Measurements from ENCODE around the gene SERPING1.

SERPING1 gene

GRCh38 chr11:57646799-57647303 lies 49.4 kb downstream of the SERPING1 start:
- no peak overlapping the region for H3K4me3 ChIP-seq (replicated peaks; ENCODE audit: low read depth, low read length)
- TF ChIP-seq CTCF (IDR thresholded peaks at IDR 0.05; ENCODE audit: low read length, missing control alignments) = no peak
- no peak for DNase-seq (ENCODE audit: low read depth)

- DNase-seq (ENCODE audit: low read depth) = no peak
- no peak overlapping the region for H3K4me3 ChIP-seq (replicated peaks; ENCODE audit: low read depth, low read length)
- TF ChIP-seq CTCF (IDR thresholded peaks at IDR 0.05; ENCODE audit: low read length, missing control alignments) = no peak
Observed at GRCh38 chr11:57647372-57647771, 49.9 kb downstream of the SERPING1 start.

GRCh38 chr11:57647960-57648800 lies 50.7 kb downstream of the SERPING1 start:
- TF ChIP-seq CTCF (IDR thresholded peaks at IDR 0.05; ENCODE audit: low read length, missing control alignments) = no peak
- DNase-seq (ENCODE audit: low read depth) = no peak
- peak overlapping the region; percentile 74 for H3K4me3 ChIP-seq (replicated peaks; ENCODE audit: low read depth, low read length)

- DNase-seq (ENCODE audit: low read depth) = peak; percentile 42
- no peak for TF ChIP-seq CTCF (IDR thresholded peaks at IDR 0.05; ENCODE audit: low read length, missing control alignments)
- peak overlapping the region; percentile 74 for H3K4me3 ChIP-seq (replicated peaks; ENCODE audit: low read depth, low read length)
Observed at GRCh38 chr11:57648801-57649735, 51.6 kb downstream of the SERPING1 start.

- TF ChIP-seq CTCF (IDR thresholded peaks at IDR 0.05; ENCODE audit: low read length, missing control alignments) = no peak
- peak; percentile 85 for DNase-seq (ENCODE audit: low read depth)
Observed at GRCh38 chr11:57649826-57650738, 52.6 kb downstream of the SERPING1 start, which contains the start of gene YPEL4. YPEL4 (minus strand) TSS chr11:57649912; CDS start chr11:57647107, 2,805 bp downstream.

GRCh38 chr11:57650739-57651090 lies 53.2 kb downstream of the SERPING1 start:
- H3K4me3 ChIP-seq (replicated peaks; ENCODE audit: low read depth, low read length) = no peak overlapping the region
- DNase-seq (ENCODE audit: low read depth) = no peak

More at GRCh38 chr11:57649826-57650738, 52.6 kb downstream of the SERPING1 start, which contains the start of gene YPEL4:
- peak within 1 kb of the TSS; percentile 74 for H3K4me3 ChIP-seq (replicated peaks; ENCODE audit: low read depth, low read length)

More at GRCh38 chr11:57650739-57651090, 53.2 kb downstream of the SERPING1 start:
- no peak for TF ChIP-seq CTCF (IDR thresholded peaks at IDR 0.05; ENCODE audit: low read length, missing control alignments)
